Activated CD4-positive, alpha-beta memory T cell treated with anti-CD3 and anti-CD28 coated beads, Interleukin-2, amount 10 ng/mL, durations not matched to agents 7 days and 5 days (primary cell): ENCODE measurements around the gene CSN2. TPM values are rescaled to one million over a fixed set of nuclear protein-coding genes. Genes with fewer than 3 reads are reported as not detected.

Experiments
- CTCF ChIA-PET: fragments of 350-600 bp; sonication (Branson Sonifier 250); formaldehyde crosslinking; loops from one replicate; lab custom pipeline; 2021; ENCODE audit warnings: antibody characterized with exemption, inconsistent platforms; lab: Charles Lee
- POLR2A ChIA-PET: fragments of 350-600 bp; sonication (Branson Sonifier 250); formaldehyde crosslinking; loops from one replicate; lab custom pipeline; 2021; ENCODE audit warnings: antibody characterized with exemption; lab: Charles Lee
- DNase-seq: peaks from one replicate; pipeline ENCODE4 v3.0.0-alpha.2; 2020
- H3K27ac Mint-ChIP-seq: one replicate; pipeline ENCODE4 v1.8.0; 2021; ENCODE audit warnings: mild to moderate bottlenecking, mixed read lengths
- H3K27me3 Mint-ChIP-seq: one replicate; pipeline ENCODE4 v1.8.0; 2021; ENCODE audit warnings: mixed read lengths
- H3K36me3 Mint-ChIP-seq: one replicate; pipeline ENCODE4 v1.8.0; 2021; ENCODE audit warnings: low read depth, mixed read lengths
- H3K4me1 Mint-ChIP-seq: one replicate; pipeline ENCODE4 v1.8.0; 2021; ENCODE audit warnings: mixed read lengths
- H3K4me3 Mint-ChIP-seq: one replicate; pipeline ENCODE4 v1.8.0; 2021; ENCODE audit warnings: mild to moderate bottlenecking, mixed read lengths
- H3K9me3 Mint-ChIP-seq: one replicate; pipeline ENCODE4 v1.8.0; 2021; ENCODE audit warnings: mixed read lengths
- total RNA-seq, 2 experiments: library from RNA; stranded (reverse); gene quantifications; one replicate each; pipeline ENCODE4 v1.2.3, GENCODE V29; 2021

The CSN2 gene
- not detected for total RNA-seq

GRCh38 chr4:69965628-69966027, at the start of gene CSN2:
TSS of gene CSN2 (minus strand) at chr4:69965728. CDS start at chr4:69960995, 4,733 bp downstream.
- Mint-ChIP-seq H3K4me1 (no peaks in the 10 kb centered on the region), H3K27me3 (no peaks in the 10 kb centered on the region), H3K36me3 (no peaks in the 10 kb centered on the region), H3K4me3 (no peak within 1 kb of the TSS), H3K27ac (no peak within 1 kb of the TSS), H3K9me3 (no peaks in the 10 kb centered on the region)
- ChIA-PET POLR2A (no interaction called here), CTCF (no interaction called here)
- DNase-seq: no peak

GRCh38 chr4:70008771-70009170, 43.2 kb upstream of the CSN2 start:
- Mint-ChIP-seq H3K4me1 (no peaks in the 10 kb centered on the region), H3K27me3 (no peaks in the 10 kb centered on the region), H3K36me3 (no peaks in the 10 kb centered on the region), H3K27ac (no peak overlapping the region), H3K9me3 (no peaks in the 10 kb centered on the region), H3K4me3 (no peak overlapping the region)
- ChIA-PET POLR2A (no interaction called here), CTCF (no interaction called here)
- no peak for DNase-seq

- H3K4me1 Mint-ChIP-seq: peaks cover 4% of the 10 kb centered on the region
- no peaks in the 10 kb centered on the region for H3K9me3 Mint-ChIP-seq
- H3K4me3 Mint-ChIP-seq: no peak overlapping the region
- ChIA-PET POLR2A (no interaction called here), CTCF (no interaction called here)
- H3K36me3 Mint-ChIP-seq: no peaks in the 10 kb centered on the region
- no peak for DNase-seq
- H3K27me3 Mint-ChIP-seq: no peaks in the 10 kb centered on the region
- no peak overlapping the region for H3K27ac Mint-ChIP-seq
Observed at GRCh38 chr4:70002507-70002906, 37.0 kb upstream of the CSN2 start.

- no peak overlapping the region for H3K4me3 Mint-ChIP-seq
- POLR2A ChIA-PET: no interaction called here
- CTCF ChIA-PET: no interaction called here
- no peaks in the 10 kb centered on the region for H3K27me3 Mint-ChIP-seq
- H3K9me3 Mint-ChIP-seq: no peaks in the 10 kb centered on the region
- no peak overlapping the region for H3K27ac Mint-ChIP-seq
- DNase-seq: no peak
- peaks cover 4% of the 10 kb centered on the region for H3K4me1 Mint-ChIP-seq
- no peaks in the 10 kb centered on the region for H3K36me3 Mint-ChIP-seq
Observed at GRCh38 chr4:70000711-70001110, 35.2 kb upstream of the CSN2 start.

- Mint-ChIP-seq H3K27me3 (no peaks in the 10 kb centered on the region), H3K36me3 (no peaks in the 10 kb centered on the region), H3K27ac (no peak overlapping the region), H3K9me3 (no peaks in the 10 kb centered on the region), H3K4me1 (peaks cover 4% of the 10 kb centered on the region), H3K4me3 (no peak overlapping the region)
- ChIA-PET CTCF (no interaction called here), POLR2A (no interaction called here)
- no peak for DNase-seq
Observed at GRCh38 chr4:69999420-69999819, 33.9 kb upstream of the CSN2 start.

GRCh38 chr4:69995526-69996016, 30.0 kb upstream of the CSN2 start, which contains the start of gene STATH:
TSS of gene STATH (plus strand) at chr4:69995966. CDS start at chr4:69998438, 2,472 bp downstream.
- POLR2A ChIA-PET: no interaction called here
- peaks cover 2% of the 10 kb centered on the region for H3K4me1 Mint-ChIP-seq

GRCh38 chr4:69994782-69995181, 29.3 kb upstream of the CSN2 start:
- H3K27ac Mint-ChIP-seq: no peak overlapping the region
- H3K4me1 Mint-ChIP-seq: peaks cover 2% of the 10 kb centered on the region
- ChIA-PET POLR2A (no interaction called here), CTCF (no interaction called here)
- no peaks in the 10 kb centered on the region for H3K36me3 Mint-ChIP-seq
- no peak for DNase-seq
- peaks cover 2% of the 10 kb centered on the region for H3K27me3 Mint-ChIP-seq
- no peak overlapping the region for H3K4me3 Mint-ChIP-seq
- H3K9me3 Mint-ChIP-seq: no peaks in the 10 kb centered on the region

More at GRCh38 chr4:69995526-69996016, 30.0 kb upstream of the CSN2 start, which contains the start of gene STATH:
- H3K4me3 Mint-ChIP-seq: no peak within 1 kb of the TSS
- H3K36me3 Mint-ChIP-seq: no peaks in the 10 kb centered on the region
- H3K27ac Mint-ChIP-seq: no peak within 1 kb of the TSS
- CTCF ChIA-PET: no interaction called here
- no peaks in the 10 kb centered on the region for H3K9me3 Mint-ChIP-seq
- no peak for DNase-seq
- H3K27me3 Mint-ChIP-seq: peaks cover 2% of the 10 kb centered on the region

- POLR2A ChIA-PET: no interaction called here
Observed at GRCh38 chr4:69991016-69991415, 25.5 kb upstream of the CSN2 start.

GRCh38 chr4:69986663-69987062, 21.1 kb upstream of the CSN2 start:
- ChIA-PET CTCF (no interaction called here), POLR2A (no interaction called here)
- Mint-ChIP-seq H3K27me3 (peaks cover 2% of the 10 kb centered on the region), H3K36me3 (no peaks in the 10 kb centered on the region), H3K4me3 (no peak overlapping the region), H3K27ac (no peak overlapping the region), H3K9me3 (no peaks in the 10 kb centered on the region), H3K4me1 (no peaks in the 10 kb centered on the region)
- no peak for DNase-seq

More at GRCh38 chr4:69991016-69991415, 25.5 kb upstream of the CSN2 start:
- Mint-ChIP-seq H3K9me3 (no peaks in the 10 kb centered on the region), H3K4me3 (no peak overlapping the region), H3K36me3 (no peaks in the 10 kb centered on the region), H3K27me3 (peaks cover 2% of the 10 kb centered on the region), H3K27ac (no peak overlapping the region), H3K4me1 (no peaks in the 10 kb centered on the region)
- DNase-seq: no peak
- CTCF ChIA-PET: no interaction called here

- no peak overlapping the region for H3K27ac Mint-ChIP-seq
- H3K4me1 Mint-ChIP-seq: no peaks in the 10 kb centered on the region
- DNase-seq: no peak
- H3K36me3 Mint-ChIP-seq: no peaks in the 10 kb centered on the region
- H3K27me3 Mint-ChIP-seq: no peaks in the 10 kb centered on the region
- no peaks in the 10 kb centered on the region for H3K9me3 Mint-ChIP-seq
- no peak overlapping the region for H3K4me3 Mint-ChIP-seq
- CTCF ChIA-PET: no interaction called here
- POLR2A ChIA-PET: no interaction called here
Observed at GRCh38 chr4:69984030-69984443, 18.5 kb upstream of the CSN2 start.

- CTCF ChIA-PET: no interaction called here
- POLR2A ChIA-PET: no interaction called here
- no peaks in the 10 kb centered on the region for H3K4me1 Mint-ChIP-seq
Observed at GRCh38 chr4:69977582-69977981, 12.1 kb upstream of the CSN2 start.

GRCh38 chr4:69974631-69975030, 9.1 kb upstream of the CSN2 start:
- CTCF ChIA-PET: no interaction called here
- Mint-ChIP-seq H3K4me3 (no peak overlapping the region), H3K9me3 (no peaks in the 10 kb centered on the region), H3K4me1 (no peaks in the 10 kb centered on the region), H3K27ac (no peak overlapping the region), H3K36me3 (no peaks in the 10 kb centered on the region), H3K27me3 (no peaks in the 10 kb centered on the region)
- DNase-seq: no peak
- POLR2A ChIA-PET: no interaction called here

More at GRCh38 chr4:69977582-69977981, 12.1 kb upstream of the CSN2 start:
- no peak for DNase-seq
- Mint-ChIP-seq H3K9me3 (no peaks in the 10 kb centered on the region), H3K27me3 (no peaks in the 10 kb centered on the region), H3K27ac (no peak overlapping the region), H3K36me3 (no peaks in the 10 kb centered on the region), H3K4me3 (no peak overlapping the region)

- ChIA-PET CTCF (no interaction called here), POLR2A (no interaction called here)
- Mint-ChIP-seq H3K4me1 (no peaks in the 10 kb centered on the region), H3K4me3 (no peak overlapping the region), H3K27me3 (no peaks in the 10 kb centered on the region), H3K9me3 (no peaks in the 10 kb centered on the region), H3K36me3 (no peaks in the 10 kb centered on the region), H3K27ac (no peak overlapping the region)
- no peak for DNase-seq
Observed at GRCh38 chr4:69970071-69970470, 4.5 kb upstream of the CSN2 start.

GRCh38 chr4:69957209-69957608, 8.3 kb downstream of the CSN2 start:
- H3K27me3 Mint-ChIP-seq: no peaks in the 10 kb centered on the region
- no peaks in the 10 kb centered on the region for H3K36me3 Mint-ChIP-seq
- no peaks in the 10 kb centered on the region for H3K9me3 Mint-ChIP-seq
- CTCF ChIA-PET: no interaction called here
- H3K4me1 Mint-ChIP-seq: no peaks in the 10 kb centered on the region
- H3K27ac Mint-ChIP-seq: no peak overlapping the region
- DNase-seq: no peak
- H3K4me3 Mint-ChIP-seq: no peak overlapping the region
- POLR2A ChIA-PET: no interaction called here
